Thoracic aorta (tissue), 2 donors: ENCODE results near the gene HMCN1. TPM values are rescaled to one million over a fixed set of nuclear protein-coding genes. Genes with fewer than 3 reads are reported as not detected.
"Not testable (repeated sequence)": the region's sequence is repeated elsewhere in the genome, so short reads cannot be mapped to it uniquely, and the experiment has no call there.

Experiments
- ATAC-seq: fragments of 150-250 bp; one replicate; pipeline ENCODE4 v1.8.0; 2017; ENCODE audit warnings: low read depth; ENCODE audit not compliant: insufficient number of reproducible peaks, low FRiP score
- DNase-seq: peaks from one replicate; pipeline ENCODE4 v3.0.0-alpha.2; 2020; ENCODE audit warnings: low spot score
- H3K27ac ChIP-seq, 2 donors: fragments of 200-600 bp; sonication (generic); 1 replicate in 1 of 2; 2 replicates in 1 of 2; pipeline ENCODE4 v1.5.1; 2016; ENCODE audit warnings: mild to moderate bottlenecking in 2 of 2, moderate library complexity in 2 of 2
- H3K27me3 ChIP-seq: fragments of 200-600 bp; sonication (generic); replicated peaks from 2 replicates; pipeline ENCODE4 v1.6.0; 2016; ENCODE audit warnings: mild to moderate bottlenecking; ENCODE audit not compliant: insufficient read depth
- H3K36me3 ChIP-seq: fragments of 200-600 bp; sonication (generic); one replicate; pipeline ENCODE4 v1.5.1; 2016
- H3K4me1 ChIP-seq, 2 donors: fragments of 200-600 bp; sonication (generic); 1 replicate in 1 of 2; 2 replicates in 1 of 2; pipeline versions ENCODE4 v1.5.1 to v1.6.0; 2016; ENCODE audit warnings: low read depth in 2 of 2, mild to moderate bottlenecking in 1 of 2; ENCODE audit not compliant: control insufficient read depth in 1 of 2
- H3K4me3 ChIP-seq: fragments of 200-600 bp; sonication (generic); 2 replicates; pipeline ENCODE4 v1.5.1; 2016; ENCODE audit warnings: mild to moderate bottlenecking
- H3K9me3 ChIP-seq: fragments of 200-600 bp; sonication (generic); 2 replicates; pipeline ENCODE4 v1.5.1; 2016
- CTCF ChIP-seq: fragments of 200-600 bp; sonication (generic); IDR thresholded peaks from one replicate; pipeline ENCODE4 v1.5.1; 2019; ENCODE audit warnings: antibody characterized with exemption
- total RNA-seq, 2 donors: library from RNA; depleted of rRNA; stranded (reverse); fragments of >200 nt; gene quantifications; one replicate each; pipeline versions ENCODE4 v1.1.0 to v1.2.3, GENCODE V29; 2016

HMCN1 gene
- total RNA-seq, 2 donors from 2014 or later, result 142 to 191 TPM

GRCh38 chr1:186155594-186155993, 421.4 kb downstream of the HMCN1 start:
- Histone ChIP-seq H3K4me1 (peaks cover 12 to 26% of the 10 kb centered on the region in 2 donors), H3K27ac (no peak overlapping the region), H3K36me3 (peaks cover 4% of the 10 kb centered on the region), H3K4me3 (no peak overlapping the region), H3K9me3 (no peaks in the 10 kb centered on the region), H3K27me3 (no peaks in the 10 kb centered on the region)
- DNase-seq (no peak), ATAC-seq (no peak)
- TF ChIP-seq CTCF, result peak; percentile 44

GRCh38 chr1:186162895-186163294, 428.7 kb downstream of the HMCN1 start:
- H3K36me3 ChIP-seq, result peaks cover 20% of the 10 kb centered on the region
- not testable (repeated sequence) for H3K27me3 ChIP-seq, H3K4me1 ChIP-seq, ATAC-seq, DNase-seq, H3K4me3 ChIP-seq, H3K27ac ChIP-seq, H3K9me3 ChIP-seq

GRCh38 chr1:186164773-186165172, 430.6 kb downstream of the HMCN1 start:
- Histone ChIP-seq H3K36me3 (peaks cover 20% of the 10 kb centered on the region), H3K27ac (no peak overlapping the region), H3K4me3 (no peak overlapping the region), H3K27me3 (no peaks in the 10 kb centered on the region), H3K4me1 (no peaks in the 10 kb centered on the region), H3K9me3 (no peaks in the 10 kb centered on the region)
- TF ChIP-seq CTCF, result no peak
- ATAC-seq, result no peak
- DNase-seq, result no peak

DNA sequence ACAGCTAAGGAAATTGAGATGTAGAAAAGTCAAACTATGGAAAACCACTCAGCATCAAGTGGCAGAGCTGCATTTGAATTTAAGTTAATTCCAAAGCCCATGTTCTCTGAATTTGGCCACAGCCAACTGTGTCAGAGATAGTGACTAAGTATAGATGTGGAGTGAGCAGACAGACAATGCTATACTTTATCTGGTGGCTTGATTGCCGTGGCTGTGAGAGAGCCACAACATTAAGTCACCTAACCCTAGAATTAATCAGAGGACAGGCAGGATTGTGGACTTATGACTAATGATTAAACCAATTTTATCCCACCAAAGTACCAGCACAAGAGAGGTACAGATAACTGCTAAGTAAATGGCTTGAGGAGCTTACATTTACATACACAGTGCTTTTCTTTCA, 431.1 kb downstream of the HMCN1 start:
- H3K9me3 ChIP-seq, result no peaks in the 10 kb centered on the region
- peaks cover 20% of the 10 kb centered on the region for H3K36me3 ChIP-seq
- no peaks in the 10 kb centered on the region for H3K4me1 ChIP-seq
- no peak overlapping the region for H3K4me3 ChIP-seq
- ATAC-seq (no peak), DNase-seq (no peak)
- no peak for TF ChIP-seq CTCF
- H3K27me3 ChIP-seq, result no peaks in the 10 kb centered on the region
- H3K27ac ChIP-seq, result no peak overlapping the region

- Histone ChIP-seq H3K36me3 (peaks cover 20% of the 10 kb centered on the region), H3K4me3 (no peak overlapping the region), H3K4me1 (no peaks in the 10 kb centered on the region), H3K27ac (no peak overlapping the region), H3K9me3 (no peaks in the 10 kb centered on the region), H3K27me3 (no peaks in the 10 kb centered on the region)
- no peak for TF ChIP-seq CTCF
- ATAC-seq, result no peak
- DNase-seq, result no peak
Observed at GRCh38 chr1:186167096-186167668, 433.0 kb downstream of the HMCN1 start.

GRCh38 chr1:186175588-186175987, 441.4 kb downstream of the HMCN1 start:
- H3K27ac ChIP-seq, result no peak overlapping the region
- H3K27me3 ChIP-seq, result no peaks in the 10 kb centered on the region
- no peak overlapping the region for H3K4me3 ChIP-seq
- no peaks in the 10 kb centered on the region for H3K9me3 ChIP-seq
- no peaks in the 10 kb centered on the region for H3K4me1 ChIP-seq
- no peaks in the 10 kb centered on the region for H3K36me3 ChIP-seq
- ATAC-seq (no peak), DNase-seq (no peak)
- TF ChIP-seq CTCF, result no peak
